SK-N-SH (cell line): ENCODE data around the gene HPN. TPM values are rescaled to one million over a fixed set of nuclear protein-coding genes. Genes with fewer than 3 reads are reported as not detected.

ENCODE experiments used
- CTCF ChIA-PET: fragments of 300-600, 350-600 bp; formaldehyde crosslinking; extraction: SDS; loops from one replicate; lab custom pipeline; 2021; lab: Yijun Ruan, JAX
- POLR2A ChIA-PET: fragments of 350-600 bp; sonication (Branson Sonifier 250); formaldehyde crosslinking; extraction: SDS; loops from one replicate; lab custom pipeline; 2020; ENCODE audit warnings: antibody characterized with exemption, inconsistent platforms; lab: Yijun Ruan, JAX
- DNase-seq: peaks from one replicate; pipeline ENCODE4 v3.0.0; 2012
- H2AFZ ChIP-seq: fragments of 200-600 bp; sonication (generic); 2 replicates; pipeline ENCODE4 v1.8.1; 2016; ENCODE audit warnings: antibody characterized with exemption, mild to moderate bottlenecking, low read depth
- H3F3A ChIP-seq: fragments of 200-600 bp; sonication (generic); replicated peaks from 2 replicates; pipeline ENCODE3; 2016; ENCODE audit warnings: antibody characterized with exemption, mild to moderate bottlenecking; ENCODE audit not compliant: insufficient read depth
- H3K27ac ChIP-seq, 2 experiments: fragments of 200-500 bp in 1 of 2; fragments of 200-600 bp in 1 of 2; sonication (Bioruptor generic) in 1 of 2; sonication (generic), shearing (Covaris generic) in 1 of 2; 2 replicates each; pipeline versions ENCODE4 v1.5.1 to v1.6.1; 2014 to 2016; ENCODE audit warnings: low read depth in 2 of 2, inconsistent platforms in 1 of 2, low read length in 1 of 2, mild to moderate bottlenecking in 1 of 2, mixed read lengths in 1 of 2
- H3K27me3 ChIP-seq: fragments of 200-600 bp; sonication (generic), shearing (Covaris generic); 2 replicates; pipeline ENCODE4 v1.6.1; 2016; ENCODE audit warnings: mixed run types; ENCODE audit not compliant: insufficient read depth
- H3K36me3 ChIP-seq, 2 experiments: fragments of 200-500 bp in 1 of 2; fragments of 200-600 bp in 1 of 2; sonication (Bioruptor generic) in 1 of 2; sonication (generic) in 1 of 2; replicated peaks in 1 of 2; 2 replicates each; pipeline versions ENCODE3 to v1.5.1; 2014 to 2016; ENCODE audit warnings: low read length in 1 of 2, mild to moderate bottlenecking in 1 of 2; ENCODE audit not compliant: insufficient read depth in 2 of 2, control insufficient read depth in 1 of 2
- H3K4me1 ChIP-seq, 2 experiments: fragments of 200-500 bp in 1 of 2; fragments of 200-600 bp in 1 of 2; sonication (Bioruptor generic) in 1 of 2; sonication (generic), shearing (Covaris generic) in 1 of 2; 2 replicates each; pipeline versions ENCODE4 v1.5.1 to v1.6.1; 2014 to 2016; ENCODE audit warnings: low read depth in 1 of 2, low read length in 1 of 2, mixed run types in 1 of 2; ENCODE audit not compliant: insufficient read depth in 2 of 2, control insufficient read depth in 1 of 2
- H3K4me2 ChIP-seq: fragments of 200-600 bp; sonication (generic), shearing (Covaris generic); 2 replicates; pipeline ENCODE4 v1.6.1; 2017; ENCODE audit warnings: mixed run types
- H3K4me3 ChIP-seq, 2 experiments: fragments of 200-500 bp in 1 of 2; fragments of 200-600 bp in 1 of 2; sonication (Bioruptor generic) in 1 of 2; sonication (generic), shearing (Covaris generic) in 1 of 2; 2 replicates each; pipeline versions ENCODE4 v1.5.1 to v1.8.1; 2014 to 2016; ENCODE audit warnings: low read depth in 2 of 2, inconsistent platforms in 1 of 2, low read length in 1 of 2, mild to moderate bottlenecking in 1 of 2, mixed read lengths in 1 of 2, moderate library complexity in 1 of 2
- H3K79me2 ChIP-seq: fragments of 200-600 bp; sonication (generic); 2 replicates; pipeline ENCODE4 v1.8.1; 2017; ENCODE audit warnings: mild to moderate bottlenecking; ENCODE audit not compliant: insufficient read depth
- H3K9ac ChIP-seq: fragments of 200-600 bp; sonication (generic); 2 replicates; pipeline ENCODE4 v1.6.1; 2017; ENCODE audit warnings: mixed run types
- H3K9me2 ChIP-seq: fragments of 200-600 bp; sonication (generic); 2 replicates; pipeline ENCODE4 v1.6.1; 2017; ENCODE audit warnings: mixed run types
- H3K9me3 ChIP-seq: fragments of 200-600 bp; sonication (generic); 2 replicates; pipeline ENCODE4 v1.6.1; 2017; ENCODE audit warnings: mixed run types, mild to moderate bottlenecking, moderate library complexity
- H4K20me1 ChIP-seq: fragments of 200-600 bp; sonication (generic); 2 replicates; pipeline ENCODE4 v1.6.1; 2017; ENCODE audit warnings: mild to moderate bottlenecking, mixed run types; ENCODE audit not compliant: insufficient read depth
- GABPA ChIP-seq: IDR thresholded peaks from 2 replicates; pipeline ENCODE4 v1.4.0; 2012; ENCODE audit warnings: low read depth, mild to moderate bottlenecking
- GATA2 ChIP-seq: sonication (generic); formaldehyde crosslinking; IDR thresholded peaks from 2 replicates; pipeline ENCODE4 v1.5.0; 2020; ENCODE audit warnings: mild to moderate bottlenecking, missing genetic modification reagents
- MEF2A ChIP-seq: IDR thresholded peaks from 2 replicates; pipeline ENCODE4 v1.4.0; 2012; ENCODE audit warnings: low read depth, borderline replicate concordance
- MXI1 ChIP-seq: IDR thresholded peaks from 2 replicates; pipeline ENCODE4 v1.6.1; 2012; ENCODE audit warnings: mild to moderate bottlenecking, low read depth, low read length, improper control_type of control experiment
- NFIC ChIP-seq: IDR thresholded peaks from 2 replicates; pipeline ENCODE4 v1.4.0; 2012; ENCODE audit warnings: borderline replicate concordance
- RAD21 ChIP-seq: IDR thresholded peaks from 2 replicates; pipeline ENCODE4 v1.6.1; 2012; ENCODE audit warnings: mild to moderate bottlenecking, low read length
- REST ChIP-seq: IDR thresholded peaks from 2 replicates; pipeline ENCODE4 v1.6.1; 2012; ENCODE audit warnings: mild to moderate bottlenecking, low read depth, low read length, moderate library complexity
- RFX5 ChIP-seq: IDR thresholded peaks from 2 replicates; pipeline ENCODE4 v1.6.1; 2012; ENCODE audit warnings: mild to moderate bottlenecking, improper control_type of control experiment, low read length
- SIN3A ChIP-seq: IDR thresholded peaks from 2 replicates; pipeline ENCODE4 v1.6.1; 2012; ENCODE audit warnings: low read depth, mild to moderate bottlenecking, low read length, moderate library complexity, borderline replicate concordance
- TAF1 ChIP-seq: IDR thresholded peaks from 2 replicates; pipeline ENCODE4 v1.6.1; 2012; ENCODE audit warnings: low read depth, mild to moderate bottlenecking, low read length, moderate library complexity, borderline replicate concordance
- TCF12 ChIP-seq: IDR thresholded peaks from 2 replicates; pipeline ENCODE4 v1.4.0; 2012
- USF1 ChIP-seq: IDR thresholded peaks from 2 replicates; pipeline ENCODE4 v1.4.0; 2012; ENCODE audit warnings: low read depth, borderline replicate concordance
- WGBS: methylation state at CpG from one replicate; pipeline ENCODE4 v1.1.6; 2017; ENCODE audit warnings: low lambda C conversion rate; 5-methylcytosine and 5-hydroxymethylcytosine counted together
- polyA plus RNA-seq, 3 experiments: library from polyadenylated mRNA; depleted of rRNA; stranded (reverse); fragments of >200 nt; gene quantifications; 2 replicates each; pipeline ENCODE4 v1.2.3, GENCODE V29; 2012
- TF ChIP-seq, protein P1 (sequence below): fragments of 150-350 bp; IDR thresholded peaks from 2 replicates; pipeline ENCODE4 v1.6.1; 2017; ENCODE audit warnings: antibody characterized with exemption, low read length, low read depth, borderline replicate concordance

HPN gene
- polyA plus RNA-seq, 1 of the 3 experiments (the other 2 are of a cell fraction) = 0.05 TPM

GRCh38 chr19:34994643-34995541, 46.6 kb upstream of the HPN start:
- H2AFZ ChIP-seq = no peak overlapping the region

More at GRCh38 chr19:34994643-34995541, 46.6 kb upstream of the HPN start:
- Histone ChIP-seq H3K4me1 (peaks cover 7 to 9% of the 10 kb centered on the region in 2 experiments; a peak in 1 of 4 replicates), H3F3A (no peaks in the 10 kb centered on the region), H3K4me2 (no peak overlapping the region), H3K4me3 (no peak overlapping the region), H3K36me3 (no peaks in the 10 kb centered on the region), H4K20me1 (no peaks in the 10 kb centered on the region), H3K27me3 (no peaks in the 10 kb centered on the region), H3K9me3 (no peaks in the 10 kb centered on the region), H3K9me2 (no peaks in the 10 kb centered on the region), H3K27ac (no peak overlapping the region), H3K9ac (no peak overlapping the region), H3K79me2 (peaks cover 10% of the 10 kb centered on the region)
- CTCF ChIA-PET = interaction anchor here (0.6 to 3.3 kb wide), 4 partner anchors 22 to 73 kb away, joined by 3 to 9 read pairs (median 4); no protein-coding TSS in a partner anchor
- WGBS = 65% methylated on average over 13 of the region's 17 CpGs
- DNase-seq = no peak
- POLR2A ChIA-PET = no interaction called here
- TF ChIP-seq GABPA (no peak), TAF1 (no peak), REST (no peak), GATA2 (CRISPR knock-in tag) (no peak), MXI1 (no peak), RAD21 (no peak), RFX5 (no peak), USF1 (no peak), NFIC (no peak), TCF12 (no peak), MEF2A (no peak), SIN3A (no peak)
- TF ChIP-seq, protein P1, sequence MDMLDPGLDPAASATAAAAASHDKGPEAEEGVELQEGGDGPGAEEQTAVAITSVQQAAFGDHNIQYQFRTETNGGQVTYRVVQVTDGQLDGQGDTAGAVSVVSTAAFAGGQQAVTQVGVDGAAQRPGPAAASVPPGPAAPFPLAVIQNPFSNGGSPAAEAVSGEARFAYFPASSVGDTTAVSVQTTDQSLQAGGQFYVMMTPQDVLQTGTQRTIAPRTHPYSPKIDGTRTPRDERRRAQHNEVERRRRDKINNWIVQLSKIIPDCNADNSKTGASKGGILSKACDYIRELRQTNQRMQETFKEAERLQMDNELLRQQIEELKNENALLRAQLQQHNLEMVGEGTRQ = no peak
